B cell (primary cell): ENCODE measurements around the gene TRAPPC5. TPM values are rescaled to one million over a fixed set of nuclear protein-coding genes. Genes with fewer than 3 reads are reported as not detected.
"Not testable (repeated sequence)": the region's sequence is repeated elsewhere in the genome, so short reads cannot be mapped to it uniquely, and the experiment has no call there.

Experiments
- ATAC-seq: fragments of 200-7000 bp; cut with Tn5 transposase; one replicate; pipeline ENCODE4 v1.10.0; 2021; ENCODE audit warnings: low read depth, mild to moderate bottlenecking, moderate number of reproducible peaks, moderate library complexity
- CTCF ChIA-PET: fragments of 350-600 bp; sonication (Branson Sonifier 250); formaldehyde crosslinking; loops from one replicate; lab custom pipeline; 2021; ENCODE audit warnings: antibody characterized with exemption, inconsistent platforms; lab: Charles Lee
- POLR2A ChIA-PET: fragments of 350-600 bp; sonication (Branson Sonifier 250); formaldehyde crosslinking; loops from one replicate; lab custom pipeline; 2021; ENCODE audit warnings: antibody characterized with exemption; lab: Charles Lee
- DNase-seq: peaks from one replicate; pipeline ENCODE4 v3.0.0; 2013
- H2AFZ ChIP-seq: 2 replicates; pipeline ENCODE4 v1.6.1; 2012; ENCODE audit warnings: mild to moderate bottlenecking, low read depth, low read length; ENCODE audit not compliant: insufficient read depth, poor library complexity, severe bottlenecking
- H3K27ac ChIP-seq, 2 donors: 1 replicate in 1 of 2; 2 replicates in 1 of 2; pipeline ENCODE4 v1.5.1; 2012 to 2013; ENCODE audit warnings: low read length in 2 of 2, mild to moderate bottlenecking in 2 of 2, moderate library complexity in 1 of 2
- H3K27me3 ChIP-seq, 4 experiments: fragments of 200-600 bp in 1 of 4; sonication (generic) in 1 of 4; replicated peaks in 1 of 4; 1 replicate in 2 of 4; 2 replicates in 2 of 4; pipeline versions ENCODE4 v1.6.1 to v1.7.0; 2013 to 2016; ENCODE audit warnings: low read length in 3 of 4, mild to moderate bottlenecking in 2 of 4, mixed read lengths in 1 of 4, moderate library complexity in 1 of 4; ENCODE audit not compliant: insufficient read depth in 4 of 4, control insufficient read depth in 3 of 4; ENCODE audit errors: control extremely low read depth in 1 of 4
- H3K36me3 ChIP-seq, 2 experiments: replicated peaks in 1 of 2; 1 replicate in 1 of 2; 2 replicates in 1 of 2; pipeline versions ENCODE4 v1.6.1 to v1.7.1; 2013; ENCODE audit warnings: low read length in 1 of 2; ENCODE audit not compliant: insufficient read depth in 2 of 2, control insufficient read depth in 1 of 2; ENCODE audit errors: control extremely low read depth in 1 of 2, extremely low read depth in 1 of 2
- H3K4me1 ChIP-seq, 2 donors: fragments of 200-600 bp in 1 of 2; sonication (generic) in 1 of 2; 1 replicate in 1 of 2; 2 replicates in 1 of 2; pipeline versions ENCODE4 v1.5.1 to v1.6.1; 2013 to 2017; ENCODE audit warnings: low read length in 2 of 2; ENCODE audit not compliant: control insufficient read depth in 2 of 2, insufficient read depth in 2 of 2
- H3K4me2 ChIP-seq: replicated peaks from 2 replicates; pipeline ENCODE3; 2012; ENCODE audit warnings: mild to moderate bottlenecking, low read depth, low read length; ENCODE audit not compliant: poor library complexity, severe bottlenecking
- H3K4me3 ChIP-seq, 5 experiments: fragments of 200-600 bp in 1 of 5; sonication (generic) in 1 of 5; 1 replicate in 3 of 5; 2 replicates in 2 of 5; pipeline versions ENCODE4 v1.5.1 to v1.7.0; 2011 to 2016; ENCODE audit warnings: low read length in 4 of 5, mild to moderate bottlenecking in 4 of 5, low read depth in 2 of 5, control low read depth in 1 of 5, moderate library complexity in 1 of 5; ENCODE audit not compliant: insufficient read depth in 1 of 5; ENCODE audit errors: control extremely low read depth in 1 of 5, extremely low read depth in 1 of 5
- H3K79me2 ChIP-seq: fragments of 200-600 bp; sonication (generic); one replicate; pipeline ENCODE4 v1.6.0; 2016; ENCODE audit warnings: low read length; ENCODE audit not compliant: control insufficient read depth, insufficient read depth
- H3K9ac ChIP-seq: fragments of 200-600 bp; sonication (generic); 2 replicates; pipeline ENCODE4 v1.6.1; 2017; ENCODE audit warnings: mild to moderate bottlenecking, low read length, moderate library complexity
- H3K9me3 ChIP-seq, 3 donors: one replicate each; pipeline versions ENCODE4 v1.6.1 to v1.7.1; 2013; ENCODE audit warnings: low read length in 2 of 3; ENCODE audit not compliant: control insufficient read depth in 2 of 3, insufficient read depth in 1 of 3; ENCODE audit errors: control extremely low read depth in 1 of 3
- H4K20me1 ChIP-seq: 2 replicates; pipeline ENCODE4 v1.6.0; 2012; ENCODE audit warnings: mild to moderate bottlenecking, low read length; ENCODE audit not compliant: insufficient read depth, control insufficient read depth, poor library complexity, severe bottlenecking
- H3K27ac Mint-ChIP-seq: one replicate; pipeline ENCODE4 v1.8.0; 2021; ENCODE audit warnings: mixed read lengths
- H3K27me3 Mint-ChIP-seq: one replicate; pipeline ENCODE4 v1.8.0; 2021; ENCODE audit warnings: mixed read lengths
- H3K4me1 Mint-ChIP-seq: one replicate; pipeline ENCODE4 v1.8.0; 2021; ENCODE audit warnings: mixed read lengths
- H3K4me3 Mint-ChIP-seq: one replicate; pipeline ENCODE4 v1.8.0; 2021; ENCODE audit warnings: mixed read lengths
- H3K9me3 Mint-ChIP-seq: one replicate; pipeline ENCODE4 v1.8.0; 2022; ENCODE audit warnings: mixed read lengths; ENCODE audit not compliant: insufficient read depth
- CTCF ChIP-seq: fragments of 200-600 bp; IDR thresholded peaks from one replicate; pipeline ENCODE4 v1.8.0; 2022; ENCODE audit warnings: antibody characterized with exemption, mild to moderate bottlenecking
- EZH2 ChIP-seq: IDR thresholded peaks from 2 replicates; pipeline ENCODE4 v1.6.1; 2012; ENCODE audit warnings: borderline replicate concordance, low read depth, mild to moderate bottlenecking, moderate library complexity, low read length; ENCODE audit not compliant: insufficient read depth, poor library complexity, severe bottlenecking
- WGBS: methylation state at CpG from one replicate; pipeline ENCODE4 v1.1.5; 2013; ENCODE audit warnings: missing lambda C conversion rate; ENCODE audit not compliant: insufficient coverage; 5-methylcytosine and 5-hydroxymethylcytosine counted together
- intact Hi-C: fragments of 100-400 bp; cut with micrococcal nuclease; formaldehyde crosslinking; loops from one replicate; pipeline ENCODE4 v1.10.0; 2022
- polyA plus RNA-seq: library from polyadenylated mRNA; depleted of rRNA; stranded (reverse); fragments of >200 nt; gene quantifications from 2 replicates; pipeline ENCODE4 v1.2.3, GENCODE V29; 2012
- total RNA-seq, 2 donors: library from RNA; stranded (reverse); fragments of 120-200 nt in 1 of 2; gene quantifications; 1 replicate in 1 of 2; 2 replicates in 1 of 2; pipeline versions ENCODE4 v1.2.3 to v1.2.4, GENCODE V29; 2013 to 2022

Gene TRAPPC5
- total and polyA plus RNA-seq, 2 donors (not counting 1 experiment from before 2014, with no cell fraction given), result 61.5 to 64.9 TPM

GRCh38 chr19:7643629-7644549 is 36.7 kb upstream of the TRAPPC5 start:
- H2AFZ ChIP-seq, H3K9ac ChIP-seq, H3K27me3 ChIP-seq, H3K4me2 ChIP-seq, H3K27ac ChIP-seq, H3K27me3 Mint-ChIP-seq, intact Hi-C loops, H3K9me3 Mint-ChIP-seq, H3K27ac Mint-ChIP-seq, DNase-seq, H3K79me2 ChIP-seq, CTCF ChIA-PET, H3K9me3 ChIP-seq, H3K4me3 ChIP-seq, H3K4me1 ChIP-seq, H3K4me3 Mint-ChIP-seq, ATAC-seq: not testable (repeated sequence)
- peaks cover 40% of the 10 kb centered on the region for H4K20me1 ChIP-seq
- H3K36me3 ChIP-seq, result peaks cover 4 to 51% of the 10 kb centered on the region in 2 experiments
- POLR2A ChIA-PET, result interaction anchor here (0.6 kb wide), 1 partner anchor 253 kb away, joined by 3 read pairs; no protein-coding TSS in a partner anchor
- WGBS, result 81% methylated on average over 9 of the region's 10 CpGs
- peaks cover 11% of the 10 kb centered on the region for H3K4me1 Mint-ChIP-seq

GRCh38 chr19:7644550-7644877 is 36.1 kb upstream of the TRAPPC5 start:
- intact Hi-C loops, result no loop called here
- Histone ChIP-seq H3K36me3 (peaks cover 4 to 47% of the 10 kb centered on the region in 2 experiments), H2AFZ (no peak overlapping the region), H3K9ac (no peak overlapping the region), H3K9me3 (peaks cover 0 to 7% (median 0%) of the 10 kb centered on the region in 3 donors), H3K27me3 (no peaks in the 10 kb centered on the region), H4K20me1 (peaks cover 40% of the 10 kb centered on the region), H3K79me2 (peaks cover 9% of the 10 kb centered on the region), H3K4me1 (no peaks in the 10 kb centered on the region), H3K4me3 (no peak overlapping the region), H3K4me2 (no peak overlapping the region), H3K27ac (no peak overlapping the region)
- POLR2A ChIA-PET, result no interaction called here
- CTCF ChIA-PET, result no interaction called here
- DNase-seq, result no peak
- H3K4me3 Mint-ChIP-seq, result no peak overlapping the region
- WGBS, result 99% methylated on average over 20 of the region's 20 CpGs
- ATAC-seq, result no peak
- no peaks in the 10 kb centered on the region for H3K9me3 Mint-ChIP-seq
- H3K4me1 Mint-ChIP-seq, result peaks cover 8% of the 10 kb centered on the region
- no peak for TF ChIP-seq CTCF
- no peak for TF ChIP-seq EZH2
- H3K27ac Mint-ChIP-seq, result no peak overlapping the region
- H3K27me3 Mint-ChIP-seq, result no peaks in the 10 kb centered on the region
